GM12878 (cell line): ENCODE data around the gene NANOS1. TPM values are rescaled to one million over a fixed set of nuclear protein-coding genes. Genes with fewer than 3 reads are reported as not detected.

ENCODE experiments used
- ASH2L ChIP-seq: fragments of 300-600, 200-600 bp; sonication (generic); IDR thresholded peaks from 2 replicates; pipeline ENCODE4 v1.6.1; 2017; ENCODE audit warnings: low read depth, mild to moderate bottlenecking, borderline replicate concordance
- ATF7 ChIP-seq: fragments of 450-650 bp; IDR thresholded peaks from 2 replicates; pipeline ENCODE4 v1.6.1; 2016; ENCODE audit warnings: low read depth, mild to moderate bottlenecking
- BCL11A ChIP-seq: IDR thresholded peaks from 2 replicates; pipeline ENCODE4 v1.6.1; 2011; ENCODE audit warnings: low read depth, low read length
- BRCA1 ChIP-seq: IDR thresholded peaks from 2 replicates; pipeline ENCODE4 v1.6.1; 2011; ENCODE audit warnings: low read depth, low read length, improper control_type of control experiment
- CBX5 ChIP-seq: sonication (generic); IDR thresholded peaks from 2 replicates; pipeline ENCODE4 v1.6.1; 2016; ENCODE audit warnings: low read depth, moderate library complexity, mild to moderate bottlenecking, inconsistent platforms
- CHD1 ChIP-seq: IDR thresholded peaks from 2 replicates; pipeline ENCODE4 v1.6.1; 2012; ENCODE audit warnings: low read depth, low read length, improper control_type of control experiment
- DPF2 ChIP-seq: fragments of 450-650 bp; IDR thresholded peaks from 2 replicates; pipeline ENCODE4 v1.6.1; 2017; ENCODE audit warnings: mild to moderate bottlenecking
- EED ChIP-seq: sonication (generic); IDR thresholded peaks from 2 replicates; pipeline ENCODE4 v1.6.1; 2016; ENCODE audit warnings: antibody characterized with exemption, low read depth
- EGR1 ChIP-seq, 2 experiments: IDR thresholded peaks; 1 replicate in 1 of 2; 2 replicates in 1 of 2; pipeline ENCODE4 v1.6.1; 2011 to 2012; ENCODE audit warnings: low read depth in 2 of 2, low read length in 2 of 2, borderline replicate concordance in 1 of 2, mild to moderate bottlenecking in 1 of 2, moderate library complexity in 1 of 2
- JUNB ChIP-seq: IDR thresholded peaks from 2 replicates; pipeline ENCODE4 v1.6.1; 2016; ENCODE audit warnings: antibody characterized with exemption, mild to moderate bottlenecking
- KDM1A ChIP-seq: fragments of 200-600 bp; sonication (generic); IDR thresholded peaks from 2 replicates; pipeline ENCODE4 v1.6.1; 2016; ENCODE audit warnings: borderline replicate concordance
- KLF5 ChIP-seq: fragments of 450-650 bp; IDR thresholded peaks from 2 replicates; pipeline ENCODE4 v1.6.1; 2014; ENCODE audit warnings: mild to moderate bottlenecking; ENCODE audit not compliant: partially characterized antibody
- NFIC ChIP-seq: IDR thresholded peaks from 2 replicates; pipeline ENCODE4 v1.6.1; 2012; ENCODE audit warnings: low read depth, mild to moderate bottlenecking, inconsistent platforms, low read length, moderate library complexity
- RUNX3 ChIP-seq: IDR thresholded peaks from 2 replicates; pipeline ENCODE4 v1.6.1; 2012; ENCODE audit warnings: low read length, inconsistent platforms
- SIN3A ChIP-seq: IDR thresholded peaks from 2 replicates; pipeline ENCODE4 v1.6.1; 2012; ENCODE audit warnings: low read depth, low read length, improper control_type of control experiment
- SIX5 ChIP-seq: IDR thresholded peaks from 2 replicates; pipeline ENCODE4 v1.6.1; 2011; ENCODE audit warnings: mild to moderate bottlenecking, low read depth, low read length, moderate library complexity; ENCODE audit not compliant: severe bottlenecking
- SMAD1 ChIP-seq: fragments of 450-650 bp; IDR thresholded peaks from 2 replicates; pipeline ENCODE4 v1.6.1; 2018; ENCODE audit warnings: mild to moderate bottlenecking, low read depth; ENCODE audit not compliant: partially characterized antibody
- SMAD5 ChIP-seq: IDR thresholded peaks from 2 replicates; pipeline ENCODE4 v1.6.1; 2016; ENCODE audit warnings: antibody characterized with exemption, low read depth
- SPI1 ChIP-seq: IDR thresholded peaks from 2 replicates; pipeline ENCODE4 v1.6.1; 2011; ENCODE audit warnings: low read depth, mild to moderate bottlenecking, low read length, moderate library complexity, borderline replicate concordance; ENCODE audit not compliant: insufficient read depth
- TCF12 ChIP-seq: IDR thresholded peaks from 2 replicates; pipeline ENCODE4 v1.6.1; 2011; ENCODE audit warnings: low read depth, mild to moderate bottlenecking, low read length
- TCF3 ChIP-seq: IDR thresholded peaks from 2 replicates; pipeline ENCODE4 v1.6.1; 2012; ENCODE audit warnings: low read depth, mild to moderate bottlenecking, low read length, borderline replicate concordance; ENCODE audit not compliant: insufficient read depth
- TCF7 ChIP-seq: IDR thresholded peaks from 2 replicates; pipeline ENCODE4 v1.6.1; 2014; ENCODE audit warnings: antibody characterized with exemption, borderline replicate concordance
- ZNF217 ChIP-seq: fragments of 450-650 bp; IDR thresholded peaks from 2 replicates; pipeline ENCODE4 v1.6.1; 2017; ENCODE audit warnings: antibody characterized with exemption, mild to moderate bottlenecking
- polyA plus RNA-seq, 11 experiments: library from polyadenylated mRNA; depleted of rRNA in 4 of 11; unstranded in 6 of 11; stranded (reverse) in 5 of 11; fragments of >200 nt; fragmentation: Nextera tagmentation in 4 of 11; fragmentation: Illumina TruSeq in 1 of 11; extraction: Ambion mirVana in 4 of 11; extraction: Trizol in 1 of 11; gene quantifications; 1 replicate in 1 of 11; 2 replicates in 10 of 11; pipeline versions ENCODE4 v1.2.1 to v1.2.3, GENCODE V29; 2011 to 2016; ENCODE audit warnings: inconsistent platforms in 2 of 11, missing spikeins in 2 of 11, low read depth in 1 of 11
- total RNA-seq, 4 experiments: library from RNA; depleted of rRNA in 3 of 4; stranded (reverse); fragments of >200 nt in 3 of 4; fragmentation: Illumina TruSeq in 1 of 4; extraction: Trizol in 1 of 4; gene quantifications; 2 replicates each; pipeline versions ENCODE4 v1.2.1 to v1.2.3, GENCODE V29; 2013 to 2021
- TF ChIP-seq, protein P1 (sequence below): fragments of 450-650 bp; formaldehyde crosslinking; IDR thresholded peaks from 2 replicates; pipeline ENCODE4 v1.4.0; 2022; ENCODE audit warnings: mild to moderate bottlenecking, moderate library complexity
- TF ChIP-seq, protein P2 (sequence below): IDR thresholded peaks from 2 replicates; pipeline ENCODE4 v1.6.1; 2011; ENCODE audit warnings: low read depth, mild to moderate bottlenecking, low read length, moderate library complexity, borderline replicate concordance; ENCODE audit errors: extremely low read depth
- TF ChIP-seq, protein P3 (sequence below): IDR thresholded peaks from 2 replicates; pipeline ENCODE4 v1.6.1; 2011; ENCODE audit warnings: mild to moderate bottlenecking, low read depth, low read length, moderate library complexity; ENCODE audit not compliant: insufficient replicate concordance

Gene NANOS1
- total and polyA plus RNA-seq, 10 of the 15 experiments (the other 5 are each of a cell fraction or from before 2014, with no cell fraction given) = 0.03 to 0.55 (median 0.28) TPM; not detected in 2

DNA sequence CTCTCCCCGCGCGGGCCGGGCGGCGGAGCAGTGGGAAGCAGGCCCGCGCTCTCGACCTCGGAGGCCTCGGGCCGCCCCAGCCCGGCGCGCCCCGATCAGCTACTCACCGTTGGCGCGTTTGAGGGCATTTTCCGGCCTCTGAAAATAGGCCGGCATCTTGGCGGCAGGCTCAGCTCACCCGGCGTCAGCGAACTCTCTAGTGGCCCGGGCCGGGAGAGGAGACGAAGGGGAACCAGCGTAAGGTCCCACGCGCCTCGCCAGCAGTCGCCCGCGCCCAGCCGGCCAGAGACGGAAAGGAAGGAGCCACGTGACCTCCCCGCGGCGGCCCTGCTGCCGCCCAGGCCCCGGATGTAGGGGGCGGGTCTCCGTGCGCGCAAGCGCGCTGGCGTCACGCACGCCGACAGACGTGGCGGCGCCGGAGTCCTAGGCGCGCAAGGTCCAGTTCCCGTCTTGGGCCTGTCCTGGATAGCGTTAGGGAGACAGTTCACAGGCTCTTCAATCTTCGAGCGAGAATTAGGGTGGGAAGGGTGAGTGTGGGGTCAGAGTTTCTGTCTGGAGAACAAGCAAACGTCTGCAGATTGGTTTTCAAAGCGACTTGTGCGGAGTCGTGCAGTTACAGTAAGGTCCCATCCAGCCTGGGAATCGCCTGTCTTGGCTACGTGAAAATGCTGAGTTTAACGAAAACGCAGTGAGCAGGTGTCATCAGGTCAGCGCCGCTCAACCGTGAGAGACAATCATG lies 51.2 kb downstream of the NANOS1 start, which contains the start of gene EIF3A (continued):
- TF ChIP-seq, protein P1, sequence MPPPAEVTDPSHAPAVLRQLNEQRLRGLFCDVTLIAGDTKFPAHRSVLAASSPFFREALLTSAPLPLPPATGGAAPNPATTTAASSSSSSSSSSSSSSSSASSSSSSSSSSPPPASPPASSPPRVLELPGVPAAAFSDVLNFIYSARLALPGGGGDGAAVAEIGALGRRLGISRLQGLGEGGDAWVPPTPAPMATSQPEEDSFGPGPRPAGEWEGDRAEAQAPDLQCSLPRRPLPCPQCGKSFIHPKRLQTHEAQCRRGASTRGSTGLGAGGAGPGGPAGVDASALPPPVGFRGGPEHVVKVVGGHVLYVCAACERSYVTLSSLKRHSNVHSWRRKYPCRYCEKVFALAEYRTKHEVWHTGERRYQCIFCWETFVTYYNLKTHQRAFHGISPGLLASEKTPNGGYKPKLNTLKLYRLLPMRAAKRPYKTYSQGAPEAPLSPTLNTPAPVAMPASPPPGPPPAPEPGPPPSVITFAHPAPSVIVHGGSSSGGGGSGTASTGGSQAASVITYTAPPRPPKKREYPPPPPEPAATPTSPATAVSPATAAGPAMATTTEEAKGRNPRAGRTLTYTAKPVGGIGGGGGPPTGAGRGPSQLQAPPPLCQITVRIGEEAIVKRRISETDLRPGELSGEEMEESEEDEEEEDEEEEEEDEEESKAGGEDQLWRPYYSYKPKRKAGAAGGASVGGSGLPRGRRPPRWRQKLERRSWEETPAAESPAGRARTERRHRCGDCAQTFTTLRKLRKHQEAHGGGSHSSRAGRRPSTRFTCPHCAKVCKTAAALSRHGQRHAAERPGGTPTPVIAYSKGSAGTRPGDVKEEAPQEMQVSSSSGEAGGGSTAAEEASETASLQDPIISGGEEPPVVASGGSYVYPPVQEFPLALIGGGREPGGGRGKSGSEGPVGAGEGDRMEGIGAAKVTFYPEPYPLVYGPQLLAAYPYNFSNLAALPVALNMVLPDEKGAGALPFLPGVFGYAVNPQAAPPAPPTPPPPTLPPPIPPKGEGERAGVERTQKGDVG (CRISPR knock-in tag) = no peak
- TF ChIP-seq KDM1A = no peak
- TF ChIP-seq JUNB = no peak
- peak; percentile 75 for TF ChIP-seq SMAD1
- TF ChIP-seq BRCA1 = no peak
- TF ChIP-seq EED = no peak
- TF ChIP-seq SIN3A = no peak
- TF ChIP-seq TCF3 = no peak
- peak; percentile 71 for TF ChIP-seq TCF12
- TF ChIP-seq ASH2L = 0 out of 2 replicates have a peak, but pooled peaks have one; percentile 21
- TF ChIP-seq TCF7 = no peak
- TF ChIP-seq ZNF217 = no peak
- no peak for TF ChIP-seq KLF5
- peak; percentile 68; the same call in 1 of the 2 replicates for TF ChIP-seq DPF2
- TF ChIP-seq BCL11A = no peak
- peak; percentile 52; the same call in 1 of the 2 replicates for TF ChIP-seq SPI1
- TF ChIP-seq, protein P2, sequence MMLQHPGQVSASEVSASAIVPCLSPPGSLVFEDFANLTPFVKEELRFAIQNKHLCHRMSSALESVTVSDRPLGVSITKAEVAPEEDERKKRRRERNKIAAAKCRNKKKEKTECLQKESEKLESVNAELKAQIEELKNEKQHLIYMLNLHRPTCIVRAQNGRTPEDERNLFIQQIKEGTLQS = peak; percentile 63; the same call in 1 of the 2 replicates
- no peak for TF ChIP-seq CHD1
- TF ChIP-seq EGR1 (IDR thresholded peaks at IDR 0.05; ENCODE audit: borderline replicate concordance in 1 of 2, low read depth in 2 of 2, low read length in 2 of 2) = peak in 1 of 2 experiments; percentile 93; a peak in 1 of 3 replicates
- no peak; the same call in 1 of the 2 replicates for TF ChIP-seq NFIC
- TF ChIP-seq SMAD5 = peak; percentile 83; the same call in 1 of the 2 replicates
- TF ChIP-seq ATF7 = peak; percentile 41; the same call in 1 of the 2 replicates
- no peak; the same call in 1 of the 2 replicates for TF ChIP-seq RUNX3
- no peak for TF ChIP-seq SIX5
- TF ChIP-seq CBX5 = no peak
- TF ChIP-seq, protein P3, sequence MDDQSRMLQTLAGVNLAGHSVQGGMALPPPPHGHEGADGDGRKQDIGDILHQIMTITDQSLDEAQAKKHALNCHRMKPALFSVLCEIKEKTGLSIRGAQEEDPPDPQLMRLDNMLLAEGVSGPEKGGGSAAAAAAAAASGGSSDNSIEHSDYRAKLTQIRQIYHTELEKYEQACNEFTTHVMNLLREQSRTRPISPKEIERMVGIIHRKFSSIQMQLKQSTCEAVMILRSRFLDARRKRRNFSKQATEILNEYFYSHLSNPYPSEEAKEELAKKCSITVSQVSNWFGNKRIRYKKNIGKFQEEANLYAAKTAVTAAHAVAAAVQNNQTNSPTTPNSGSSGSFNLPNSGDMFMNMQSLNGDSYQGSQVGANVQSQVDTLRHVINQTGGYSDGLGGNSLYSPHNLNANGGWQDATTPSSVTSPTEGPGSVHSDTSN = no peak
